Measurements from ENCODE around the gene DNAJC17. TPM values are rescaled to one million over a fixed set of nuclear protein-coding genes. Genes with fewer than 3 reads are reported as not detected.

The DNAJC17 gene
- total RNA-seq, 1 donor from 2014 or later = 10.4 TPM

DNA sequence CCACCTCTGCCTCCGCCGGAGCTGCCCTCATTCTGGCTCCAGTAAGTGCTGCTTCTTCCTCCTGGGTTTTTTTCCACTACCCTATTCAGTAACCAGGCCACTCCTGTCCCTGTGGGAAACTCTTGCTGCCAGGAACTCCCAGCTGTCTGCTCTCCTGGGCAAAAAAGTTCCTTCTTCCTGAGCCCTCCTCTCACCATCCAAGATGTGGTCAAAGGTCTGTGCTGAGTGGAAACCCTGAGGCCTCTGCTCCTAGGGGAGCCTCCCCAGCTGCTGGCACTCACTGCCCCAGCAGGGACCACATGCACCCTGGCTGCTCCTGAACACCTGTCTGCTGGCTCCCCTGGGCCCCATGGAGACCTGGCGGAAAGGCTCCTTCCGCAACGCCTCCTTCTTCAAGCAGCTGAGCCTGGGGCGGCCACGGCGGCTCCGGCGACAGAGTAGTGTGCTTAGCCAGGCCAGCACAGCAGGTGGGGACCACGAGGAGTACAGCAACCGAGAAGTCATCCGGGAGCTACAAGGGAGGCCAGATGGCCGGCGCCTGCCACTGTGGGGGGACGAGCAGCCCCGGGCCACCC, 37.0 kb downstream of the DNAJC17 start:
- H3K36me3 ChIP-seq (ENCODE audit: control insufficient read depth in 3 of 3, insufficient read depth in 3 of 3, low read length in 3 of 3) = peaks cover 39 to 52% (median 41%) of the 10 kb centered on the region in 3 donors
- peaks cover 4 to 23% (median 8%) of the 10 kb centered on the region in 3 donors for H3K4me1 ChIP-seq (ENCODE audit: control insufficient read depth in 3 of 3, insufficient read depth in 3 of 3, low read length in 3 of 3)
- H3K9ac ChIP-seq (ENCODE audit: low read depth in 1 of 3, low read length in 3 of 3) = no peak overlapping the region
- no peak overlapping the region for H3K27ac ChIP-seq (ENCODE audit: low read depth, low read length)
- no peaks in the 10 kb centered on the region for H3K9me3 ChIP-seq (ENCODE audit: control insufficient read depth in 3 of 3, low read length in 3 of 3)
- no peak overlapping the region for H3K4me3 ChIP-seq (ENCODE audit: low read length in 3 of 3)
- no peaks in the 10 kb centered on the region for H3K27me3 ChIP-seq (ENCODE audit: control insufficient read depth in 3 of 3, insufficient read depth in 3 of 3, low read length in 3 of 3)

DNA sequence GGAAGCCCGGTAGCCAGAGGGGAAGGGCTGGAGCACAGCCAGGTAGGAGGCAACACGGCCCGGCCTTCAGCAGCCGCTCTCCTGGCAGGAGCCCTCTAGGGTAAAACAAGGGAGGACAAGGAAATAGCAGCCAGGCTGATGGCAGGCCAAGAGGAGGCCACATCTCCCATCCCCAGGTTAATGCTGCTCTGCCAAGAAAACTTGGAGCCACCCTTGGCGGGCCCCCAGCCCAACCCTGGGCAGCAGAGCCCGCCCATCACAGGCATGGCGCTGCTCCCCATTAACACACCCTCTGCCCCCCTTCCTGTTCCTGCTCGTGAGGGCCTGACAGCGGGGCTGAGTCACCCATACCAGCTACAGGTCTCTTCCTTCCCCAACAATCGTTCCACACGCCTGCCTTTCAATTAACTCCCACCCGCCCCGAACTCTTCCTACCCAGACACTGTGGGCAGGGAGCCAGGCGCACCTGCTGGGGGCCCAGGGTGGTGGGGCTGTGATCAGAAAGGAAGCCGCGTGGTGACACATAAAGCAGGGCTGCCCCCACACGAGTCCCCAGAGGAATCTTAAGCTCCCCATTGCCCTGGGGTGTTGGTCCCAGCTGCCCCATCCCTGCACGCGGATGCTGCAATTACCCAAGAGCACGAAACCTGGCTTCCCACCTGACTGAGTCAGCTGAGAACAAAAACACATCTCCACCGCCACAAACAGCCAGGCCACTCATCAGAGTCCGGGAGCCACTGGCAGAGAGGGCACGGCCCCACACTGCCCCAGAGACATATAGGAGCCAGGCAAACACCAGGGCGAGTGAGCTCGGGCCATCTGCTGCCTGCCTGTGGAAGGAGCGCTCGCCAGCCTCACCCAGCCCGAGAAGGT, 37.8 kb downstream of the DNAJC17 start, which contains the start of gene C15orf62:
Gene C15orf62 (plus strand): TSS at position 707 of the 873 bp plus-strand sequence. CDS start 516 bp downstream, outside the sequence.
- Histone ChIP-seq H3K27me3 (ENCODE audit: control insufficient read depth in 3 of 3, insufficient read depth in 3 of 3, low read length in 3 of 3) (no peaks in the 10 kb centered on the region), H3K4me1 (ENCODE audit: control insufficient read depth in 3 of 3, insufficient read depth in 3 of 3, low read length in 3 of 3) (peaks cover 10 to 28% (median 13%) of the 10 kb centered on the region in 3 donors), H3K36me3 (ENCODE audit: control insufficient read depth in 3 of 3, insufficient read depth in 3 of 3, low read length in 3 of 3) (peaks cover 32 to 45% (median 34%) of the 10 kb centered on the region in 3 donors), H3K4me3 (ENCODE audit: low read length in 3 of 3) (no peak within 1 kb of the TSS), H3K27ac (ENCODE audit: low read depth, low read length) (no peak within 1 kb of the TSS), H3K9me3 (ENCODE audit: control insufficient read depth in 3 of 3, low read length in 3 of 3) (no peaks in the 10 kb centered on the region), H3K9ac (ENCODE audit: low read depth in 1 of 3, low read length in 3 of 3) (peak within 1 kb of the TSS in 2 of 3 donors; percentile 16 to 20)

DNA sequence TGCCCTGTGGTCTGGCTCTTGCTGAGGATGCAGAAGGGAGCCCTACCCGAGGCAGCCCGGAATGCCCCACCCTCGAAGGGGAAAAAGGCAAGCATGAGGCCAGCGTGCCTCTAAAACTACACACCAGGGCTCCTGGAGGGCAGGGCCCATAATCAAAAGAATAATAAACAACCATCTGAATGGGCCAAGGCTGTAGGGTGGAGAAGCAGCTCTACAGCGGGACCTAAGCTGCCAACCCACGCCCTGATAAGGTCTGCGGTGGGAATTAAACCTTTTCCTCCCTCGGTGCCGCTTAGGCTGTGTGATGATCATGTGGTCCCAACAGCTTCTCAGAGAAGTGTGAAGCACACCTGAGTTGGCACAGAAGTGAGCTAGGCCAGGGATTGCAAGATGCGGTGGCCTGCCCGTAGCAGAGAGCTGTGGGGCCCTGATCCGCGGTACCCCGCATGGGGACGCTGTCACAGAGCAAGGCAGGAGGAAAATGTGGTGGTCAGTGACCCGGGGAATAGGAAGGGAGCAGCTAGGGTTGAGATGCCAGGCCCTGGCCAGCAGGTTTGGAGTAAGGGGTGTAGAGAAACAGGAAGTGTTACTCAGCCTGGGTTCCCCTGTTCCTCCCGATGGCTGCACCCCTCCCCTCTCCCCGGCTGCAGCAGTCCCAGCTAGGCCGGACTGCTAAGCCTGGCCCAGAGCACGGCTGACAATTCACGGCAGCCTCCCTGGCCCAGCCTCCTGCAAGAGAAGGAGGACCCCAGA, 38.6 kb downstream of the DNAJC17 start:
- H3K9ac ChIP-seq (ENCODE audit: low read depth in 1 of 3, low read length in 3 of 3) = peak overlapping the region in 1 of 3 donors; percentile 16
- peaks cover 24 to 37% (median 26%) of the 10 kb centered on the region in 3 donors for H3K36me3 ChIP-seq (ENCODE audit: control insufficient read depth in 3 of 3, insufficient read depth in 3 of 3, low read length in 3 of 3)
- no peaks in the 10 kb centered on the region for H3K9me3 ChIP-seq (ENCODE audit: control insufficient read depth in 3 of 3, low read length in 3 of 3)
- H3K4me1 ChIP-seq (ENCODE audit: control insufficient read depth in 3 of 3, insufficient read depth in 3 of 3, low read length in 3 of 3) = peaks cover 16 to 36% (median 22%) of the 10 kb centered on the region in 3 donors
- no peak overlapping the region for H3K4me3 ChIP-seq (ENCODE audit: low read length in 3 of 3)
- no peak overlapping the region for H3K27ac ChIP-seq (ENCODE audit: low read depth, low read length)
- no peaks in the 10 kb centered on the region for H3K27me3 ChIP-seq (ENCODE audit: control insufficient read depth in 3 of 3, insufficient read depth in 3 of 3, low read length in 3 of 3)

DNA sequence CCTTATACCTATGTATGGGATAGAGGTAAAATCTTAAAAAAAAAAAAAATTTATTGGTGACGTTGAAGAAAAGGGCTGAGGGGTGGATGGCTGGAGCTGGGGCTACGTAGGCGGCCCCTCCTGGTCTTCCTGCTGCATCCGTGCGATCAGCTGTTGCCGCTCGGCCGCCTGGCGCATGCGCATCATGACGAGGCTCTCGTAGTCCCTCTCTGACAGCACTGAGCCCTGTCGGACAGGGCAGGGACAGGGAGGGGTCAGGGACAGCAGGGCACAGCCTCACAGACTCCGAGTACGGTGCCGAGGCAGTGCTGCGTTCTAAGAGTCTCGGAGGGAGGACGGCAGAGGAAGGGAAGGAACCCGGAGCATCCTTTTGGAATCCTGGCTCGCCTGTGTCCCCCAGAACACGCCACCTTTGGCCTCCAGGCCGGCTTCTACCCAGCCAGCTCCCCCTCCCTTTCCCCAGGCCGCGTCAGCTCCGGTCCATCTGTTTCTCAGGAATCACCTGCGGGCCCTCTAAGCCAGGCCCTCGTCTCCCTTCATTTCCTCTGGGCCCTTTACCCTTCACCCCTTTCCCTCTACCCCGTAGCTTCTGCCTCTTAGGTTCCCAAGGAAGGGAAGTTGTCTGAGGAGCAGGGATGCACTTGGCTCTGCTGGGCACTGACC, 39.3 kb downstream of the DNAJC17 start:
- Histone ChIP-seq H3K36me3 (ENCODE audit: control insufficient read depth in 3 of 3, insufficient read depth in 3 of 3, low read length in 3 of 3) (peaks cover 18 to 30% (median 19%) of the 10 kb centered on the region in 3 donors), H3K9me3 (ENCODE audit: control insufficient read depth in 3 of 3, low read length in 3 of 3) (no peaks in the 10 kb centered on the region), H3K27ac (ENCODE audit: low read depth, low read length) (no peak overlapping the region), H3K4me1 (ENCODE audit: control insufficient read depth in 3 of 3, insufficient read depth in 3 of 3, low read length in 3 of 3) (peaks cover 23 to 43% (median 29%) of the 10 kb centered on the region in 3 donors), H3K9ac (ENCODE audit: low read depth in 1 of 3, low read length in 3 of 3) (no peak overlapping the region), H3K27me3 (ENCODE audit: control insufficient read depth in 3 of 3, insufficient read depth in 3 of 3, low read length in 3 of 3) (no peaks in the 10 kb centered on the region), H3K4me3 (ENCODE audit: low read length in 3 of 3) (no peak overlapping the region)

DNA sequence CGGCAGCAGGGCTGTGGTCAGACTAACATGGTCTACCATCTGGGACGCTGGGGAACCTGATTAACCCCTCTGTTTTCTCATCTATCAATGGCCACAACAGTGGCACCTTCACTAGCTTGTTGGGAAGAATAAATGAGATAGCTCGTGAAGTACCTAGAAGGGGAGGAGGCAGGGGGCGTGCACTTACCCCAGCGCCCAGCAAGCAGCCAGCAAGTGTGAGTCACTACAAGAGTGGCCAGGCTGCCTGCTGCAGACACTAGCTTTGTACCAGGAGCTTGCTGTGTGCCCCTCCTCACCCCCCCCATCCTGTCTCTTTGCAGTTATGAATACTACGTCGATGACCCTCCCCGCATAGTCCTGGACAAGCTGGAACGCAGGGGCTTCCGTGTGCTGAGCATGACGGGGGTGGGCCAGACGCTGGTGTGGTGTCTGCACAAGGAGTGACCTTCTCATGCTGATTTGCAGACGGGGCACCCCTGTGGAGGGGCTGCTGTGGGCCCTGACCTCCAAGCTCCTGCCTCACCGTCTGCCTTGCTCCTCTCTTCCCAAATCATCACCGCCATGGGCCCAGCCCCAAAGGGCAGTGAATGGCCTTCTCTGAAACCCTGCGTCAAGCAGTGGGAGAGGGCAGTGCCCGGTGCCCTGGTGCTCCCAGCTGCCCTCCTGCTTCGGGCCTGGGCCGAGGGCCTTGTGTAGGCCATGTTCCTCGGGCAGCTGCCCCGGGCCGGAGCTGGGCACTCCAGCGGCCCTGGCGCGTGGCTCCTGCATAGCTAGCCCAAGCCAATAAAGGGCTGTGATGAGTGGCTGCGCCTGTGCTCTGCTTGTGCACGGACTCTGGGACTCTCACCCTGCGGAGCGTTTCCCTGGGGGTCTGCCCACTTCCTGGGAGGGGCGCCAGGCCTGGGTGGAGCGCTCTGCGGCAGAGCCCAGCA, 40.1 kb downstream of the DNAJC17 start:
- peaks cover 24 to 44% (median 29%) of the 10 kb centered on the region in 3 donors for H3K4me1 ChIP-seq (ENCODE audit: control insufficient read depth in 3 of 3, insufficient read depth in 3 of 3, low read length in 3 of 3)
- no peak overlapping the region for H3K9ac ChIP-seq (ENCODE audit: low read depth in 1 of 3, low read length in 3 of 3)
- peaks cover 14 to 25% (median 14%) of the 10 kb centered on the region in 3 donors for H3K36me3 ChIP-seq (ENCODE audit: control insufficient read depth in 3 of 3, insufficient read depth in 3 of 3, low read length in 3 of 3)
- no peak overlapping the region for H3K4me3 ChIP-seq (ENCODE audit: low read length in 3 of 3)
- H3K27ac ChIP-seq (ENCODE audit: low read depth, low read length) = no peak overlapping the region
- H3K27me3 ChIP-seq (ENCODE audit: control insufficient read depth in 3 of 3, insufficient read depth in 3 of 3, low read length in 3 of 3) = no peaks in the 10 kb centered on the region
- H3K9me3 ChIP-seq (ENCODE audit: control insufficient read depth in 3 of 3, low read length in 3 of 3) = no peaks in the 10 kb centered on the region

DNA sequence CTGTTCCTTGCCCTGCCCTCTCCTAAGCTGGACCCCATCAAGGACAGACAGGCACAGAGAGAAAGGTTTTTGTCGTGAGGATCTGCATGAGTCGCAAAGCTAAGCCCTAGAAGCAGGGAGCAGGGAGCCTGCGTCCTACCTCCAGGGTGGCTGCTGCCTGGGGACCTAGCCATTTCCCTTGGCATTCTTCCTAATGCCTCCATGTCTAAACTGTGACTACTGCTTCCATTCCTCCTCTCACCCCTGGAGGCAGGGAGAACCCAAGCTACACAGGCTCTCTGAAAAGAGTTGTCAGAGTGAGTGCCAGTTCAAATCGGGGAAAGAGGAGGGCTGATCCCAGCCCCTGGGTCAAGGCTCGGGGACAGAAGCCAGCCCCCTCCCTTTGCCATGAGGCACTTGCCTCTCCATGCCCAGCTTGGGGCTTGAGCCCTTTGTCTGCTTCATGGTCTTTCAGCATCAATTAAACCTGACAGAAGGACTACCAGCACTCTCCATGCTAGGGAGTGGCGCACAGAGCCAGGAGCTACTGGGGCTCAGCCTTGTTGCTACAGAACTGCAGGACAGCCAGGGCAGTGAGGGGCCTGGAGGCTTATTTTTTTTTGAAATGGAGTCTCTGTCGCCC, 41.0 kb downstream of the DNAJC17 start:
- Histone ChIP-seq H3K27me3 (ENCODE audit: control insufficient read depth in 3 of 3, insufficient read depth in 3 of 3, low read length in 3 of 3) (no peaks in the 10 kb centered on the region), H3K27ac (ENCODE audit: low read depth, low read length) (no peak overlapping the region), H3K9me3 (ENCODE audit: control insufficient read depth in 3 of 3, low read length in 3 of 3) (no peaks in the 10 kb centered on the region), H3K4me3 (ENCODE audit: low read length in 3 of 3) (no peak overlapping the region), H3K9ac (ENCODE audit: low read depth in 1 of 3, low read length in 3 of 3) (no peak overlapping the region), H3K4me1 (ENCODE audit: control insufficient read depth in 3 of 3, insufficient read depth in 3 of 3, low read length in 3 of 3) (peaks cover 24 to 44% (median 29%) of the 10 kb centered on the region in 3 donors), H3K36me3 (ENCODE audit: control insufficient read depth in 3 of 3, insufficient read depth in 3 of 3, low read length in 3 of 3) (peaks cover 5 to 16% (median 8%) of the 10 kb centered on the region in 3 donors)

DNA sequence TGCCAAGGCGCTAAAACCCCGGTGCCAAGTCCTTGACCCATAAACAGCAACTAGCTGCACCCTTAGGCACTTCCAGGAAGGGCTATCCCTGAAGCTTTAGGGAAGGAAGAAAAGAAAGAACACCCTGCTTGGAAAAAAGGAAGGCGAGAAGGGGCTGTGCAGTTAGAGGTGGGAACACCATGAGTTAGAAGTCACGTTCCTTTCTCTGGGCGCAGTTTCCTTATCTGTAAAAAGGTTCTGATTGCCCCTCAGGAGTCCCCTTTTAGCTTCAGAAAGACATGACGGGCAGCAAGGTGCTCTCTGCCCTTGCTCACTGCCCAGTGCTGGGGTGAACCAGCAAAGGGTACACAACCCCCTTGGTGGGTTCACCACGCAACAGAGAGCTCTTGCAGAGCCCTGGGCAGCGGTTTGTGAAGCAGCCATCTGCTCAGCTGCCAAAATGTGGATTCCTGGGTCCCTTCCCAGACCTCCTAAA, 42.6 kb downstream of the DNAJC17 start:
- no peaks in the 10 kb centered on the region for H3K27me3 ChIP-seq (ENCODE audit: control insufficient read depth in 3 of 3, insufficient read depth in 3 of 3, low read length in 3 of 3)
- H3K4me1 ChIP-seq (ENCODE audit: control insufficient read depth in 3 of 3, insufficient read depth in 3 of 3, low read length in 3 of 3) = peaks cover 23 to 43% (median 28%) of the 10 kb centered on the region in 3 donors
- H3K27ac ChIP-seq (ENCODE audit: low read depth, low read length) = peak overlapping the region; percentile 30
- H3K4me3 ChIP-seq (ENCODE audit: low read length in 3 of 3) = peak overlapping the region; percentile 70 to 77 (median 75)
- H3K9ac ChIP-seq (ENCODE audit: low read depth in 1 of 3, low read length in 3 of 3) = peak overlapping the region in 2 of 3 donors; percentile 59 to 75
- H3K36me3 ChIP-seq (ENCODE audit: control insufficient read depth in 3 of 3, insufficient read depth in 3 of 3, low read length in 3 of 3) = peaks cover 3 to 9% (median 5%) of the 10 kb centered on the region in 3 donors
- H3K9me3 ChIP-seq (ENCODE audit: control insufficient read depth in 3 of 3, low read length in 3 of 3) = no peaks in the 10 kb centered on the region

DNA sequence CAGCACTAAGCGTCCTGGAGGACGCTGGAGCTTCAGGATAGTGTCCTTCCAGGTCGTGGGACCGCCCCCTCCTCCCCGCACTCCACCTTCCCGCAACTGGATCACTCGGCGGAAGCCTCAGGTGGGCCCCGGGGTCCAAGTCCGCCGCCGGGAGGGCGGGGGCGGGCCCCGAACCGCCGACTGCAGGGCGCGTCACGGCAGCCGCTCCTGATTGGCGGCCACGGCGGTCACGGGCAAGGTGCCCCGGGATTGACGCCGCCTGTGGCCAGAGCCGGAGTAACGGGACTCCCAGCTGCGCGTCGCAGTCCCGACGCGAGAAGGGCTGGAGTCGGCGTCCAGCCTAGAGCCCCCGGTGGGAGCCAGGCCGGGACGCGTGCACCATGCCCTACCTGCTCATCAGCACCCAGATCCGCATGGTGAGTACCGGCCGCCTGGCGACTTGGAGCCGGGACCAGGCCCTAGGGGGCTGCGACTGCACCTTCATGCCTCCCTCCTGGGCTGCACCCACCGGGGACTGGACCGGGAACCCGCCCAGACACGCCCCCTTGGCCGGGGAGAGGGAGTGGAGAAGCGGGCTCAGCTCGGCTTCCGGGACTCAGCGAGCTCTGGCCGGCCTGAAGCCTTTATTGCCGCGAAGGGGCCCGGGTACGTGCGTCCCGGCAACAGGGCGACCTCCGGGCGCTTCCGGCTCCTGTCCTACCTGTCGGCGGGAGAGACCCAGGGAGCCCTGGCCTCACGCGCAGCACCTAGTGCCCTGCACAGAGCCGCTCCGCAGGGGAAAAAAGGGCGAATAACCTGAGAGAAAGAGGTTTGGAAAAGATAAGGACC, 43.3 kb downstream of the DNAJC17 start, which contains the start of gene GCHFR:
Gene GCHFR (plus strand): TSS at position 268 of the 828 bp plus-strand sequence. CDS start 113 bp downstream, at position 381.
- H3K27me3 ChIP-seq (ENCODE audit: control insufficient read depth in 3 of 3, insufficient read depth in 3 of 3, low read length in 3 of 3) = no peaks in the 10 kb centered on the region
- peaks cover 22 to 38% (median 27%) of the 10 kb centered on the region in 3 donors for H3K4me1 ChIP-seq (ENCODE audit: control insufficient read depth in 3 of 3, insufficient read depth in 3 of 3, low read length in 3 of 3)
- H3K4me3 ChIP-seq (ENCODE audit: low read length in 3 of 3) = peak within 1 kb of the TSS; percentile 70 to 77 (median 75)
- H3K9ac ChIP-seq (ENCODE audit: low read depth in 1 of 3, low read length in 3 of 3) = peak within 1 kb of the TSS in 2 of 3 donors; percentile 59 to 75
- H3K27ac ChIP-seq (ENCODE audit: low read depth, low read length) = peak within 1 kb of the TSS; percentile 30
- peaks cover 3 to 9% (median 5%) of the 10 kb centered on the region in 3 donors for H3K36me3 ChIP-seq (ENCODE audit: control insufficient read depth in 3 of 3, insufficient read depth in 3 of 3, low read length in 3 of 3)
- no peaks in the 10 kb centered on the region for H3K9me3 ChIP-seq (ENCODE audit: control insufficient read depth in 3 of 3, low read length in 3 of 3)
